B cell (primary cell): Measurements from ENCODE around the gene POU2F2. TPM values are rescaled to one million over a fixed set of nuclear protein-coding genes. Genes with fewer than 3 reads are reported as not detected.

Source experiments
- ATAC-seq: fragments of 200-7000 bp; cut with Tn5 transposase; one replicate; pipeline ENCODE4 v1.10.0; 2021; ENCODE audit warnings: low read depth, mild to moderate bottlenecking, moderate number of reproducible peaks, moderate library complexity
- CTCF ChIA-PET: fragments of 350-600 bp; sonication (Branson Sonifier 250); formaldehyde crosslinking; loops from one replicate; lab custom pipeline; 2021; ENCODE audit warnings: antibody characterized with exemption, inconsistent platforms; lab: Charles Lee
- POLR2A ChIA-PET: fragments of 350-600 bp; sonication (Branson Sonifier 250); formaldehyde crosslinking; loops from one replicate; lab custom pipeline; 2021; ENCODE audit warnings: antibody characterized with exemption; lab: Charles Lee
- DNase-seq: peaks from one replicate; pipeline ENCODE4 v3.0.0; 2013
- H2AFZ ChIP-seq: 2 replicates; pipeline ENCODE4 v1.6.1; 2012; ENCODE audit warnings: mild to moderate bottlenecking, low read depth, low read length; ENCODE audit not compliant: insufficient read depth, poor library complexity, severe bottlenecking
- H3K27ac ChIP-seq, 2 donors: 1 replicate in 1 of 2; 2 replicates in 1 of 2; pipeline ENCODE4 v1.5.1; 2012 to 2013; ENCODE audit warnings: low read length in 2 of 2, mild to moderate bottlenecking in 2 of 2, moderate library complexity in 1 of 2
- H3K27me3 ChIP-seq, 4 experiments: fragments of 200-600 bp in 1 of 4; sonication (generic) in 1 of 4; replicated peaks in 1 of 4; 1 replicate in 2 of 4; 2 replicates in 2 of 4; pipeline versions ENCODE4 v1.6.1 to v1.7.0; 2013 to 2016; ENCODE audit warnings: low read length in 3 of 4, mild to moderate bottlenecking in 2 of 4, mixed read lengths in 1 of 4, moderate library complexity in 1 of 4; ENCODE audit not compliant: insufficient read depth in 4 of 4, control insufficient read depth in 3 of 4; ENCODE audit errors: control extremely low read depth in 1 of 4
- H3K36me3 ChIP-seq, 2 experiments: replicated peaks in 1 of 2; 1 replicate in 1 of 2; 2 replicates in 1 of 2; pipeline versions ENCODE4 v1.6.1 to v1.7.1; 2013; ENCODE audit warnings: low read length in 1 of 2; ENCODE audit not compliant: insufficient read depth in 2 of 2, control insufficient read depth in 1 of 2; ENCODE audit errors: control extremely low read depth in 1 of 2, extremely low read depth in 1 of 2
- H3K4me1 ChIP-seq, 2 donors: fragments of 200-600 bp in 1 of 2; sonication (generic) in 1 of 2; 1 replicate in 1 of 2; 2 replicates in 1 of 2; pipeline versions ENCODE4 v1.5.1 to v1.6.1; 2013 to 2017; ENCODE audit warnings: low read length in 2 of 2; ENCODE audit not compliant: control insufficient read depth in 2 of 2, insufficient read depth in 2 of 2
- H3K4me2 ChIP-seq: replicated peaks from 2 replicates; pipeline ENCODE3; 2012; ENCODE audit warnings: mild to moderate bottlenecking, low read depth, low read length; ENCODE audit not compliant: poor library complexity, severe bottlenecking
- H3K4me3 ChIP-seq, 5 experiments: fragments of 200-600 bp in 1 of 5; sonication (generic) in 1 of 5; 1 replicate in 3 of 5; 2 replicates in 2 of 5; pipeline versions ENCODE4 v1.5.1 to v1.7.0; 2011 to 2016; ENCODE audit warnings: low read length in 4 of 5, mild to moderate bottlenecking in 4 of 5, low read depth in 2 of 5, control low read depth in 1 of 5, moderate library complexity in 1 of 5; ENCODE audit not compliant: insufficient read depth in 1 of 5; ENCODE audit errors: control extremely low read depth in 1 of 5, extremely low read depth in 1 of 5
- H3K79me2 ChIP-seq: fragments of 200-600 bp; sonication (generic); one replicate; pipeline ENCODE4 v1.6.0; 2016; ENCODE audit warnings: low read length; ENCODE audit not compliant: control insufficient read depth, insufficient read depth
- H3K9ac ChIP-seq: fragments of 200-600 bp; sonication (generic); 2 replicates; pipeline ENCODE4 v1.6.1; 2017; ENCODE audit warnings: mild to moderate bottlenecking, low read length, moderate library complexity
- H3K9me3 ChIP-seq, 3 donors: one replicate each; pipeline versions ENCODE4 v1.6.1 to v1.7.1; 2013; ENCODE audit warnings: low read length in 2 of 3; ENCODE audit not compliant: control insufficient read depth in 2 of 3, insufficient read depth in 1 of 3; ENCODE audit errors: control extremely low read depth in 1 of 3
- H4K20me1 ChIP-seq: 2 replicates; pipeline ENCODE4 v1.6.0; 2012; ENCODE audit warnings: mild to moderate bottlenecking, low read length; ENCODE audit not compliant: insufficient read depth, control insufficient read depth, poor library complexity, severe bottlenecking
- H3K27ac Mint-ChIP-seq: one replicate; pipeline ENCODE4 v1.8.0; 2021; ENCODE audit warnings: mixed read lengths
- H3K27me3 Mint-ChIP-seq: one replicate; pipeline ENCODE4 v1.8.0; 2021; ENCODE audit warnings: mixed read lengths
- H3K4me1 Mint-ChIP-seq: one replicate; pipeline ENCODE4 v1.8.0; 2021; ENCODE audit warnings: mixed read lengths
- H3K4me3 Mint-ChIP-seq: one replicate; pipeline ENCODE4 v1.8.0; 2021; ENCODE audit warnings: mixed read lengths
- H3K9me3 Mint-ChIP-seq: one replicate; pipeline ENCODE4 v1.8.0; 2022; ENCODE audit warnings: mixed read lengths; ENCODE audit not compliant: insufficient read depth
- EZH2 ChIP-seq: IDR thresholded peaks from 2 replicates; pipeline ENCODE4 v1.6.1; 2012; ENCODE audit warnings: borderline replicate concordance, low read depth, mild to moderate bottlenecking, moderate library complexity, low read length; ENCODE audit not compliant: insufficient read depth, poor library complexity, severe bottlenecking
- WGBS: methylation state at CpG from one replicate; pipeline ENCODE4 v1.1.5; 2013; ENCODE audit warnings: missing lambda C conversion rate; ENCODE audit not compliant: insufficient coverage; 5-methylcytosine and 5-hydroxymethylcytosine counted together
- intact Hi-C: fragments of 100-400 bp; cut with micrococcal nuclease; formaldehyde crosslinking; loops from one replicate; pipeline ENCODE4 v1.10.0; 2022
- polyA plus RNA-seq: library from polyadenylated mRNA; depleted of rRNA; stranded (reverse); fragments of >200 nt; gene quantifications from 2 replicates; pipeline ENCODE4 v1.2.3, GENCODE V29; 2012
- total RNA-seq, 2 donors: library from RNA; stranded (reverse); fragments of 120-200 nt in 1 of 2; gene quantifications; 1 replicate in 1 of 2; 2 replicates in 1 of 2; pipeline versions ENCODE4 v1.2.3 to v1.2.4, GENCODE V29; 2013 to 2022
- TF ChIP-seq, protein P1 (sequence below): fragments of 200-600 bp; IDR thresholded peaks from one replicate; pipeline ENCODE4 v1.8.0; 2022; ENCODE audit warnings: antibody characterized with exemption, mild to moderate bottlenecking

POU2F2 gene
- total and polyA plus RNA-seq, 2 donors (not counting 1 experiment from before 2014, with no cell fraction given), result 152 to 170 TPM

DNA sequence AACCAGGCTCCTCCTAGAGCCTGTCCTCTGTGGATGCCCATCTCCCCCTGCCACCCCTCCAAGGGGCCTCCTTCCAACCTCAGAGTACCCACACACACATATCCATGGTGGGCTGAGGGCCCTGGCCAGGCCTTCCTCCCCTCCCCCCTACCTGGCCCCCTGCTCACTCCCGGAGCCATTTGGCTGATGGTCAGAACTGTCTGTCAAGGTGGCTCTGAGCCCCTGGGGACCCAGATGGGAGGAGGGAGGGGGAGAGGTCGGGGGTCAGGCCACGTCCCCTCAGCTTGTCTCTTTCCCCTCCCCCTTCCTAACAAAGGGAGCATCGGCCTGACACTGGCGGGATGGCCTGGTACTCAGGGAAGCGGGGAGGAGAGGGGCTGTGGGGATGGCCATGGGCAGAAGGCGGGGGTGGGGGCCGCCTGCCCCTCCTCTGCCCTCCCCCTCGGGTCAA, 18.7 kb upstream of the POU2F2 start:
- no peaks in the 10 kb centered on the region for H3K9me3 ChIP-seq
- peaks cover 23% of the 10 kb centered on the region in 2 donors for H3K4me1 ChIP-seq
- no peak for TF ChIP-seq EZH2
- TF ChIP-seq, protein P1, sequence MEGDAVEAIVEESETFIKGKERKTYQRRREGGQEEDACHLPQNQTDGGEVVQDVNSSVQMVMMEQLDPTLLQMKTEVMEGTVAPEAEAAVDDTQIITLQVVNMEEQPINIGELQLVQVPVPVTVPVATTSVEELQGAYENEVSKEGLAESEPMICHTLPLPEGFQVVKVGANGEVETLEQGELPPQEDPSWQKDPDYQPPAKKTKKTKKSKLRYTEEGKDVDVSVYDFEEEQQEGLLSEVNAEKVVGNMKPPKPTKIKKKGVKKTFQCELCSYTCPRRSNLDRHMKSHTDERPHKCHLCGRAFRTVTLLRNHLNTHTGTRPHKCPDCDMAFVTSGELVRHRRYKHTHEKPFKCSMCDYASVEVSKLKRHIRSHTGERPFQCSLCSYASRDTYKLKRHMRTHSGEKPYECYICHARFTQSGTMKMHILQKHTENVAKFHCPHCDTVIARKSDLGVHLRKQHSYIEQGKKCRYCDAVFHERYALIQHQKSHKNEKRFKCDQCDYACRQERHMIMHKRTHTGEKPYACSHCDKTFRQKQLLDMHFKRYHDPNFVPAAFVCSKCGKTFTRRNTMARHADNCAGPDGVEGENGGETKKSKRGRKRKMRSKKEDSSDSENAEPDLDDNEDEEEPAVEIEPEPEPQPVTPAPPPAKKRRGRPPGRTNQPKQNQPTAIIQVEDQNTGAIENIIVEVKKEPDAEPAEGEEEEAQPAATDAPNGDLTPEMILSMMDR, result no peak
- H3K4me2 ChIP-seq, result no peak overlapping the region
- peaks cover 43% of the 10 kb centered on the region for H4K20me1 ChIP-seq
- peaks cover 33% of the 10 kb centered on the region for H3K4me1 Mint-ChIP-seq
- ChIA-PET CTCF (no interaction called here), POLR2A (no interaction called here)
- DNase-seq (no peak), ATAC-seq (no peak)
- H3K27ac ChIP-seq, result no peak overlapping the region
- no peaks in the 10 kb centered on the region for H3K36me3 ChIP-seq
- intact Hi-C loops, result no loop called here
- H3K79me2 ChIP-seq, result peaks cover 20% of the 10 kb centered on the region
- H3K27me3 Mint-ChIP-seq, result no peaks in the 10 kb centered on the region
- no peak overlapping the region for H3K4me3 ChIP-seq
- H3K27ac Mint-ChIP-seq, result no peak overlapping the region
- no peak overlapping the region for H3K4me3 Mint-ChIP-seq
- no peaks in the 10 kb centered on the region for H3K27me3 ChIP-seq
- no peak overlapping the region for H3K9ac ChIP-seq
- 78% methylated on average over 3 of the region's 9 CpGs for WGBS
- no peaks in the 10 kb centered on the region for H3K9me3 Mint-ChIP-seq
- no peak overlapping the region for H2AFZ ChIP-seq

DNA sequence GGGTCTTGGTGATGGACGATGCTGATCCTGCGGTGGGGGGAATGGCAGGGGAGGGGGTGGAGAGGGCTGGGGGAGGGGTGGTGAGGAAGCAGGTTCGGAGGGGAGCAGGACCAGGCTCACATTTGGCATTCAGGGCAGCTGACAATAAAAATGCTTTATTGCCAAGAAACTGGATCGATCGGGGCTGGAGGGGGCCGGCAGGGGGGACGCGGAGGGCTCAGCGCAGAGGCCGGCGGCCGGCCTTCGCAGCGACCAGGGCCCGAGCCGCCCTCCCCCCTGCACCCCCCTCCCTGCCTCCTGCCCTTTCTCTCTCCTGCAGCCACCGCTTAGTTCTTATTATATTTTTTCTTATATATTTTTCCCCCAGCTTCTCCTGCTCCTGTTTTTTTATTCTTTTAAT, 18.1 kb upstream of the POU2F2 start:
- ATAC-seq (no peak), DNase-seq (no peak)
- peaks cover 18 to 19% of the 10 kb centered on the region in 2 donors for H3K4me1 ChIP-seq
- H3K36me3 ChIP-seq, result no peaks in the 10 kb centered on the region
- Mint-ChIP-seq H3K4me3 (no peak overlapping the region), H3K9me3 (no peaks in the 10 kb centered on the region), H3K4me1 (peaks cover 28% of the 10 kb centered on the region), H3K27me3 (no peaks in the 10 kb centered on the region), H3K27ac (no peak overlapping the region)
- H2AFZ ChIP-seq, result no peak overlapping the region
- TF ChIP-seq, protein P1, result no peak
- no peak for TF ChIP-seq EZH2
- peaks cover 39% of the 10 kb centered on the region for H4K20me1 ChIP-seq
- intact Hi-C loops, result no loop called here
- WGBS, result 46% methylated on average over 4 of the region's 17 CpGs
- ChIA-PET CTCF (no interaction called here), POLR2A (interaction anchor here (0.6 kb wide), 1 partner anchor 32 kb away, joined by 6 read pairs; no protein-coding TSS in a partner anchor)
- no peak overlapping the region for H3K27ac ChIP-seq
- no peak overlapping the region for H3K4me2 ChIP-seq
- no peaks in the 10 kb centered on the region for H3K27me3 ChIP-seq
- H3K9ac ChIP-seq, result no peak overlapping the region
- H3K4me3 ChIP-seq, result no peak overlapping the region
- H3K9me3 ChIP-seq, result no peaks in the 10 kb centered on the region
- peaks cover 21% of the 10 kb centered on the region for H3K79me2 ChIP-seq
